Activated CD4-positive, alpha-beta T cell treated with anti-CD3 and anti-CD28 coated beads for 48 hours (primary cell): ENCODE results near the gene ZG16.
"Not testable (repeated sequence)": the region's sequence is repeated elsewhere in the genome, so short reads cannot be mapped to it uniquely, and the experiment has no call there.

Experiments
- DNase-seq: peaks from one replicate; pipeline ENCODE4 v3.0.0-alpha.2; 2020

The ZG16 gene, protein sequence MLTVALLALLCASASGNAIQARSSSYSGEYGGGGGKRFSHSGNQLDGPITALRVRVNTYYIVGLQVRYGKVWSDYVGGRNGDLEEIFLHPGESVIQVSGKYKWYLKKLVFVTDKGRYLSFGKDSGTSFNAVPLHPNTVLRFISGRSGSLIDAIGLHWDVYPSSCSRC

DNA sequence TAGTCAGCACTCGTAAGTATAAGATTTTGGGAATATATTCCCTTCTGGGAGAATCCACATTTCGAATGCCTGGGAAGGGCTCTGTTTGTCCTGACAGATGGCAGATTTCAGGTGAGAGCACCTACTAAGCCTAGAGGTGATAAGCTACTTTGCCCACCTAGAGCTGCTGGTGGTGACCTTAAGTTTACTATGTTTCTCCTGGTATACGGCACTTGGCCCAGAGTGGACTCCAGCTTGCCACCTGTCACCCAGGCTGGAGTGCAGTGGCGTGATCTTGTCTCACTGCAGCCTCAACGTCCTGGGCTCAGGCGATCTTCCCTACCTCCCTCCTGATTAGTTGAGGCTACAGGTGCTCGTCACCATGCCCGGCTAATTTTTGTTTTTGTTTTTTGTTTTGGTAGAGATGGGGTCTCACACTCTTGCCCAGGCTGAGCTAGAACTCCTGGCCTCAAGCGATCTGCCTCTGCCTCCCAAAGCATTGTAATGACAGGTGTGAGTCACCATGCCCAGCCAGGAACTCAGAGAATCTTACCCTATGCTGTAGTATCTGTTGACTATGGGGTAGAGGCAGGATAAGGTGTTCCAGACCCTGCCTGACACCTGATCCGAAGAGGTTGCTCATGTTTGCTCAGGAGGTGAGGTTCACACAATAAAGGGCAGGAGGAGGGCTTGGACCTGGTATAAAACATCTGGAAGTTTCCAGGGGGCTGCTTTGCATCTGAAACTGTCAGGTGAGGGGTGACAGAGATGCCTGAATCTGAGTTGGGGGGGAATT is at the start of gene ZG16:
Gene ZG16 (plus strand): TSS at position 681 of the 775 bp plus-strand sequence. CDS start 1,011 bp downstream, outside the sequence.
- no peak for DNase-seq

DNA sequence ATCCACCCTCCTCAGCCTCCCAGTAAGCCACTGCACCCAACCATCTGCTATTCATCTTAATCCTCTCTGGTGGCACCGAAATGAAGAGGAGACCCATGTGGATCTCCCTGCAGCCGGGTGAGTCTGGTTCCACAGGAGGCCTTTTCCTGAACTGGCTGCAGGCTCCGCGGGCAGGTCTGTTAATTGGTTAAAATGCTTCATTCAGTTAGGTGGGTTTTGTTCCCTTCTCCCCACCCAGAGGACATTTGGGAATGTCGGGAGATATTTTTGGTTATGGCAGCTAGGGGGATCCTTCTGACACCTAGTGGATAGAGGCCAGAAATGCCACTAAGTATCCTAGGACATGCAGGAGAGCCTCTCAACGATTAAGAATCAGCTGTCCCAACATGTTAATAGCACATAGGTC is 48.9 kb upstream of the ZG16 start:
- DNase-seq: no peak

DNA sequence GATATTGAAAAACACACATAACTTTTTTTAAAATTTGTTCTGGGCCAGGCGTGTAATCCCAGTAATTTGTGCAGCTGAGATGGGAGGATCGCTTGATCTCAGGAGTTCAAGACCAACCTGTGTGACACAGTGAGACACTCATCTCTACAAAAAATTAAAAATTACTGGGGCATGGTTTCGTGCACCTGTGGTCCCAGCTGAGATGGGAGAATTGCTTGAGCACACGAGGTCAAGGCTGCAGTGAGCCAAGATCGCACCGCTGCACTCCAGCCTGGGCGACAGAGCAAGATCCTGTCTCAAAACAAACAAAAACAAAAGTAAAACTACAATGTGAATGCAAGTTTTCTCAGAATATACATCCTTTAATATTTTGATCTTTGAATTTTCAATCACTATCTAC is 47.4 kb upstream of the ZG16 start:
- DNase-seq: no peak

DNA sequence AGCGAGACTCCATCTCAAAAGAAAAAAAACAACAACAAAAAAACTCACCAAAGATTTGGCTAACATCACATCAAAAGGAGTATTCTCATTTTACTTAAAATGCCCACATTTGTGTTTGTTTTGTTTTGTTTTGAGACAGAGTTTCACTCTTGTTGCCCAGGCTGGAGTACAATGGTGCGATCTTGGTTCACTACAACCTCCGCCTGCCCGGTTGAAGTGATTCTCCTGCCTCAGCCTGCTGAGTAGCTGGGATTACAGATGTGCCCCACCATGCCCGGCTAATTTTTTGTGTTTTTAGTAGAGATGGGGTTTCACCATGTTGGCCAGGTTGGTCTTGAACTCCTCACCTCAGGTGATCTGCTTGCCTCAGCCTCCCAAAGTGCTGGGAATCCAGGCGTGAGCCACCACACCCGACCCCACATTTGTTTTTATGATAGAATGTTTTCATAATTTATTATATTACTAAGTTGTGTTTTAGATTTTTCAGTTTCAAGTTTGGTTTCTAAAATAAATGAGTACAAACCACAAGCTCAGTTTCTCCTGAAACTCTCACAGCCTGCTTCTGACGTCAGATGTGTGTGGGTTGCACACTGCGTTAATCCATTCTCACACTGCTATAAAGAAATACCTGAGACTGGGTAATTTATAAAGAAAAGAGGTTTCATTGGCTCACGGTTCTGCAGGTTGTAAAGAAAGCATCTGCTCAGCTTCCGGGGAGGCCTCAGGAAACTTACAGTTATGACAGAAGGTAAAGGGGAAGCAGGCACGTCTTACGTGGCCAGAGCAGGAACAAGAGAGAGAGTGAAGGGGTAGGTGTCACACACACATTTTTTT is 46.1 kb upstream of the ZG16 start:
- DNase-seq: peak; percentile 89

DNA sequence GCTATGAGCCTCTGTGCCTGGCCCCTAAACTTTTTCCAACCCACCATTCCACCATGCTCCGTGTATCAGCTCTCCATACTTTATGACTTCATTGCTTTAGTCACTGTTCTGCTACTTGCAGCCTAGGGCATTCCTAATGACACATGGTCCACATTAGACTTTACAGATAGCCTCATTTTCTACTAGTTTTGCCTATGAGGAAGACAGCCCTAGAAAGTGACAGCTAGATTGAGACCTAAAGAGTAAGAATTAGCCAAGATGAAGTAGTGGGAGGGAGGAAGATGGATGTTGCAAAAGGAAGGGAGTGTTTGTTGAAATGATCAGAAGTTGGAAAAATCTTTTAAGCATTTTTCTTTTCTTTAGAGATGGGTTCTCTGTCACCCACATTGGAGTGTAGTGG is 43.3 kb upstream of the ZG16 start:
- DNase-seq: no peak

DNA sequence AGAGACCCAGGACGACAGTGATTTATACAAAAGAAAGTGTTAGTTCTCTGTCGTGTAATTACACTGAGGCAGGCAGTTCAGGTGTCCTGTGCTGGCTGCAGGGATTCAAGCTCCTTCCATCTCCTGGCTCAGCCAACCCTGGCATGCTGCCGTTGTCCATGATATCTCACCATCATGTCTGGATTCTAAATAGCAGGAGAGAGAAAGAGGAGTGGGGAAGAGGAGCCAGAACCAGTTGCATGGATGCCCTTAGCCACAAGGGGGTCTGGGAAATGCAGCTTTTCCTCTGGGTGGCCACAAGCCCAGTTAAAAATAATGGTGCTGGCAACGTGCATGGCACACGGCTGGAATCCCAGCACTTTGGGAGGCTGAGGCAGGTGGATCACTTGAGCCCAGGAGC is 41.9 kb upstream of the ZG16 start:
- DNase-seq: no peak

DNA sequence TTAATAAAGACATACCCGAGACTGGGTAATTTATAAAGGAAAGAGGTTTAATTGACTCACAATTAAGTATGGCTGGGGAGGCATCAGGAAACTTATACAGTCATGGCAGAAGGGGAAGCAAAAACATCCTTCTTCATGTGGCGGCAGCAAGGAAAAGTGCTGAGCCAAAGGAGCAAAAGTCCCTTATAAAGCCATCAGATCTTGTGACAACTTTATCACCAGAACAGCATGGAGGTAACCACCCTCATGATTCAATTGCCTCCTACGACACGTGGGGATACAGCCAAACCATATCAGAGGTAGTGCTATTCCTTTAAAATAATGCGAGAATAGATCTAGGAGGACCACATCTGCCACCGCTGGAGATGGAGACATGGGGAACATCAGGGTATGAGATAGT is 41.3 kb upstream of the ZG16 start:
- DNase-seq: no peak

DNA sequence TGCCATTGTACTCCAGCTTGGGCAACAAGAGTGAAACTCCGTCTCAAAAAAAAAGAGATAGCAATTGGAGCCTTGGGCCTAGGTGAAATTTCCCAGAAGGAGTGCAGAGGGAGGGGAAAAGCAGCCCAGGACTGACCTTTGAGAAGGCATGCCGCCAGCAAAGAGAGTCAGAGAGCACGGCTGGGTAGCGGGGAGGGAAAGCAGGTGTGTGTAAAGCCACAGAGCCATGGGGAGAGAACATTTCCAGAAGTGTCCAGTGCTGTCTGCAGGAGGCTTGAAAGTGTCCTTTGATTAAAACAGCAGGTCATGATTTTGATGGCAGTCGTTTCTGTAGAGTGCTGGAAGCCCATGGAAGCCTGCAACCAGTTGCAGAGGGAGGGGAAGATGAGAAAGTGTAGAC is 40.3 kb upstream of the ZG16 start:
- DNase-seq: no peak

DNA sequence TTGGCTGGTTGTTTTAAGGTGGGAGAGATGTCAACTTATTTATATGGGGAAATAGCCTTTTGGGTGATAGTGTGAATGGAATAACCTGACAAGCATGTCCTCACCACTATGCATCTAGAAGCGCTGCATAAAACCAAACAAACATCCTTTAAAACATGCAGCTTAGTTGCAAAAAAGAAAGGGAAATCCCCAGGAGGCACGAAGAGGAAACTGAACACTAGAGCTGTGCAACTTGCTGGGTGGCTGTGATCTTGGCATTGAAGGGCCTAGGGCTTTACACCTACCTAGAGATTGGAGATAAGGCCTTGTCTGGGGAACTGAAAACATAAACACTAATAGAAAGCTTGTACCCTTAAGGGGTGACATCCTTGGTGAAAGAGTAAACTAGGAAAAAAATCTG is 39.5 kb upstream of the ZG16 start:
- DNase-seq: peak; percentile 39

DNA sequence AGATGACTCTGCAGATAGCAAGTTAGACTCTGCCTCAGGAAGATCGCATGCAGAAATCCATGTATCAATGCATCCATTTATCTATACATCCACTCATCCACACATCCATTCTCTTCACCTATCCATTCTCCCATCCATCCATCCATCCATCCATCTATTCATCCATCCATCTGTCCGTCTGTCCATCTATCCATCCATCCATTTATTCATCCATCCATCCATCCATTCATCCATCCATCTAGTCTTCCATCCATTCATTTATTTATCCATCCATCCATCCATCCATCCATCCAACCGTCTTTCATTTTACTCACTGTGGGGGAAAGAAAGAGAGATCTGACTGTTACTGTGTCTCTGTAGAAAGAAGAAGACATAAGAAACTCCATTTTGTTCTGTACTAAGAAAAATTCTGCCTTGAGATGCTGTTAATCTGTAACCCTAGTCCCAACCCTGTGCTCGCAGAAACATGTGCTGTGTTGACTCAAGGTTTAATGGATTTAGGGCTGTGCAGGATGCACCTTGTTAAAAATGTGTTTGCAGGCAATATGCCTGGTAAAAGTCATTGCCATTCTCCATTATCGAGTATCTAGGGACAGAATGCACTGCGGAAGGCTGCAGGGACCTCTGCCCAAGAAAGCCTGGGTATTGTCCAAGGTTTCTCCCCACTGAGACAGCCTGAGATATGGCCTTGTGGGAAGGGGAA is 38.0 kb upstream of the ZG16 start:
- DNase-seq: not testable (repeated sequence)

DNA sequence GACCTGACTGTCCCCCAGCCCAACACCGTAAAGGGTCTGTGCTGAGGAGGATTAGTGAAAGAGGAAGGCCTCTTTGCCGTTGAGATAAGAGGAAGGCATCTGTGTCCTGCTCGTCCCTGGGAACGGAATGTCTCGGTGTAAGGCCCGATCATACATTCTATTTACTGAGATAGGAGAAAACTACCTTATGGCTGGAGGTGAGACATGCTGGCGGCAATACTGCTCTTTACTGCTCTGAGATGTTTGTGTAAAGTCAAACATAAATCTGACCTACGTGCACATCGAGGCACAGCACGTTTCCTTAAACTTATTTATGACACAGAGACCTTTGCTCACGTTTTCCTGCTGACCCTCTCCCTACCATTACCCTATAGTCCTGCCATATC is 37.4 kb upstream of the ZG16 start:
- not testable (repeated sequence) for DNase-seq

DNA sequence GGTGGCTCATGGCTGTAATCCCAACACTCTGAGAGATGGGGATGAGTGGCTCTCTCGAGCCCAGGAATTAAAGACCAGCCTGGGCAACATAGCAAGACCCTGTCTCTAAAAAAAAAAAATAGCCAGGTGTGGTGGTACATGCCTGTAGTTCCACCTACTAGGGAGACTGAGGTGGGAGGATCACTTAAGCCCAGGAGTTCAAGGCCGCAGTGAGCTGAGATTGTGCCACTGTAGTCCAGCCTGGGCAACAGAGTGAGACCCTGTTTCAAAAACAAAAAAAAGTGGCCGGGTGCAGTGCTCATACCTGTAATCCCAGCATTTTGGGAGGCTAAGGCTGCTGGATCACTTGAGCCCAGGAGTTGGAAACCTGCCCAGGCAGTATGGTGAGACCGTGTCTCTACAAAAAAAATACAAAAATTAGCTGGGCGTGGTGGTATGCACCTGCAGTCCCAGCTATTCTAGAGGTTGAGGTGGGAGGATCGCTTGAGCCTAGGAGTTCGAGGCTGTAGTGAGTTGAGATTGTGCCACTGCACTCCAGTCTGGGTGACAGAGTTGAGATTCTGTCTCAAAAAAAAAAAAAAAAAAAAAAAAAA is 35.3 kb upstream of the ZG16 start:
- DNase-seq: no peak

DNA sequence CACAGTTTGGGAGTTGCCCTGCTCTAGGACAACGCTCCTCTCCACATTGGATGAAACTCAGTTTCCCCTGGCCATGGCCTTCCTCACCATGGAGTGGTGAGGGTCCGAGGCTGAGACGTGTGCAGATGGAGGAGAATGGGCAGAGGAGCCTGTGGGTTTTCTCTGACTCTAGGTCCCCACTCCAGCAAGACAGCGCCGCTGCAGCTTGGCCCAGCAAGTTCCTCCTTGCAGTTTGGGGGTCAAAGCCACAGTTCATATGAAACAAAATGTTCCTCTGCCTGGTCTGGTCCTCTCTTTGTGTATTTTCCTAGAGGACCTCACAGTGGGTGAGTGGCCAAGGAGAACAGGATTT is 34.6 kb upstream of the ZG16 start:
- no peak for DNase-seq

DNA sequence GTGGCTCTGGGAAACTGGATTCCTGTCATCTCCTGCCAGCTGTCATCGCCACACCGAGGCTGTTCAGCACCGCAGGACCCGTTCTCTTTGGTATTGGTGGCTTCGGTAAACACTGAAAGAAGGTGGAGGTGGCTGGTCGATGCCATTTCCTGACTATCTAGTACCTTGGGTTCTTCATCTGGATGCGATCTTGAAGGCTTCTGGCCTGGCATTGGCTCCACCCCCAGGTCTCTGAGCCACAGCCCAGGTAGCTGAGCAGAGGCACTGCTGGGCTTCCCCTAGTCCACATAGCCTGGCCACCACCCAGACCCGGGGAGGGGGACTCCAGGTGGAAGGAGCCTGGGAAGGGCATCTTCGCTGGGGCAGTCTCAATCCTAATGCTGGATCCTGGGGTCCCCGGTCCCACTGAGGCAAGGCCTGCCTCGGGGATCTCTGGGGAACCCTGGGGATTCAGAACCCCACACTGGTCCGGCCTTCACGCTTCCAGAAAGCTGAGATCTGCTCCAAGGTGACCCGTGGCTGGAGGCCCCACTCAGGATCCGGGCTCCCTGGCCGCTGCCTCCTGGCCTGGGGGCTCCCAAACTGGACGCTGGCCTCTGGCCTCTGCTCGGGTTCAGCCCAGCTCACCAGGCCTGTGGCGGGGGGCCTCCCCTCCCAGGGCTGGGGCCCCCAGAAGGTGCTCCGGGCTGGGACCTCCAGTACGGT is 34.1 kb upstream of the ZG16 start:
- peak; percentile 46 for DNase-seq

DNA sequence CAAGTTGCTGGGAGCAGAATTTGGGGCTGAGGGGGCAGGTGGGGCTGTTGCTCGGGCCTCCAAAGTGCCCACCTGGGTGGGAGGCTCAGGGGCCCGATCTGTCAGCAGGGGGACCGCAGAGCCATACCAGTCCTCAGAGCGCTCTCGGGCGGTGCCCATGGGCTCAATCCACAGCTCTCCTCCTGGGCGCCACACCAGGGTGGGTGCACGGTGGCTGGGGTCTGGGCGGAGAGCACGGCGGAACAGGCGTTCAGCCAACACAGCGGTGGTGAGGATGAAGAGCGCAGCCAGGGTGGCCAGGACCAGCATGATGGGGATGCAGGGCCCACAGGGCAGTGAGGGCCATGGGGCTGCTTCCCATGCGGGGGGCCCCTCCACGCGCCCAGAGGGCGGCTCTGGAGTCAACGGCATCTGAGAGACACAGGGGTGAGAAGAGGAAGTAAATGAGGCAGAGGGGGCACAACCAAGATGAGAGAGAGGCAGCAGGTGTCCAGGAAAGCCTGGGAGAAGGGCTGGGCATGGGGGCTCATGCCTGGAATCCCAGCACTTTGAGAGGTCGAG is 33.4 kb upstream of the ZG16 start:
- peak; percentile 15 for DNase-seq

DNA sequence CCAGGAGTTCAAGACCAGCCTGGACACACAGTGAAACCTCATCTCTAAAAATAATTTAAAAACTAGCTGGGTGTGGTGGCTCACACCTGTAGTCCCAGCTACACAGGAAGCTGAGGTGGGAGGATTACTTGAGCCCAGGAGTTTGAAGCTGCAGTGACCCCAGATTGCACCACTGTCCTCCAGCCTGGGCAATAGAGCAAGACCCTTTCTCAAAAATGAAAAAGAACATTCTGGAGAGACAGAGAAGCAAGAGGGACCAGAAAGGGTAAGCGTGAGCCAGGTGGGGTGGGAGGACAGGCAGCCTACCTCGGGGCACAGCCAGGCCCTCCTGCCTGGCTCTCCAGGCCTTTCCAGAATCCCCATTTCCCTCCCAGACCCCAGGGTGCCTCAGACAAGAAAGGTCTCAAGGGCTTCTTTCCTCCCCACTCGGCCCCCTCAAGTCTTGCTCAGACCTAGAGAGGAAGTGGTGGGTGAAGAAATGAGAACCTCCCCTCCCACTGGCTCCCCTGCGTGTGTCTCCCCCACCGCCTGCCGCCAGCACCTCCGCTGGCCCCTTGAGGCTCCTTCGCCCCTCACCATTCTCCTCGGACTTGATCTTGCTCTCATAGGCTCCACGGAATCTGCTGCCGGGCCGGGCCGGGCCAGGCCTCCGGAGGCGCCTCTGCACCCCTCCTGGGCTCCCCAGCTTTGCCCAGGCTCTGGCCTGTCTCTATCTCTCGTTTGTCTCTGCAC is 32.8 kb upstream of the ZG16 start:
- peak; percentile 60 for DNase-seq

DNA sequence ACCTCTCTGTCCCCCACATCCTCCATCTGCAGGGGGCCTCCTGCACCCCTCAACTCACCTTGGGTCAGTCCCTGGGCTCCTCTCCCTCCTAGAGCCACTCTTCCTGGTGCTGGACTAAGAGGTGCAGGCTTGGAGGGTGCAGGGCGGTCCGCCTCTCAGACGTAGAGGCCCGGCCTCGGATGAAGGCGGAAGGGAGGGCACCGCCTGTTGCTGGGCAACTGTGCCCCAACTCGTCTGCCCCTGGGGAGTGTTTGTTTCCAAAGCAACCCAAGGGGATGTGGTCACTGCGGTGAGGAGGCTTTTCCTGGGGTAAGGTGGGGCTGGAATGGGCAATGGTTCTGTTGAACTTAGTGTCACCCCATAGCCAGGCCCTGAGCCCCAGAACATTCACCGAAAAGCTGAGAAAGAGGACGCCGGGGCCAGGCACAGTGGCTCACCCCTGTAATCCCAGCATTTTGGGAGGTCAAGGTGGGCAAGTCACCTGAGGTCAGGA is 32.2 kb upstream of the ZG16 start, which contains the start of gene C16orf54:
Gene C16orf54 (minus strand): TSS at position 138 of the 493 bp plus-strand sequence. CDS start 1,039 bp downstream, outside the sequence.
- peak; percentile 87 for DNase-seq

DNA sequence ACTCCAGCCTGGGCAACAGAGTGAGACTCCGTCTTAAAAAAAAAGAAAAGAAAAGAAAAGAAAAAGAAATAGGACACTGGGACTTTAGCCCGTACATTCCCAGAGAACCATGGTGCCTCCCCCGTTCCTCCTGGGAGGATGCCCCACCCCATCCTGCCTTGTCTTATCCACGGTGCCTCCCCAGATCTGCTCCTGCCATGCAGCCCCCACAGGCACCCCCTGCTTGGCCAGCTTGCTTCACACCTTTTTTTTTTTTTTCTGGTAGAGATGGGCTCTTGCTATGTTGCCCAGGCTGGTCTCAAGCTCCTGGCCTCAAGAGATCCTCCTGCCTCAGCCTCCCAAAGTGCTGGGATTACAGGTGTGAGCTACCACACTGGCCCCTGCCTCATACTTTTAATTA is 31.5 kb upstream of the ZG16 start:
- not testable (repeated sequence) for DNase-seq

DNA sequence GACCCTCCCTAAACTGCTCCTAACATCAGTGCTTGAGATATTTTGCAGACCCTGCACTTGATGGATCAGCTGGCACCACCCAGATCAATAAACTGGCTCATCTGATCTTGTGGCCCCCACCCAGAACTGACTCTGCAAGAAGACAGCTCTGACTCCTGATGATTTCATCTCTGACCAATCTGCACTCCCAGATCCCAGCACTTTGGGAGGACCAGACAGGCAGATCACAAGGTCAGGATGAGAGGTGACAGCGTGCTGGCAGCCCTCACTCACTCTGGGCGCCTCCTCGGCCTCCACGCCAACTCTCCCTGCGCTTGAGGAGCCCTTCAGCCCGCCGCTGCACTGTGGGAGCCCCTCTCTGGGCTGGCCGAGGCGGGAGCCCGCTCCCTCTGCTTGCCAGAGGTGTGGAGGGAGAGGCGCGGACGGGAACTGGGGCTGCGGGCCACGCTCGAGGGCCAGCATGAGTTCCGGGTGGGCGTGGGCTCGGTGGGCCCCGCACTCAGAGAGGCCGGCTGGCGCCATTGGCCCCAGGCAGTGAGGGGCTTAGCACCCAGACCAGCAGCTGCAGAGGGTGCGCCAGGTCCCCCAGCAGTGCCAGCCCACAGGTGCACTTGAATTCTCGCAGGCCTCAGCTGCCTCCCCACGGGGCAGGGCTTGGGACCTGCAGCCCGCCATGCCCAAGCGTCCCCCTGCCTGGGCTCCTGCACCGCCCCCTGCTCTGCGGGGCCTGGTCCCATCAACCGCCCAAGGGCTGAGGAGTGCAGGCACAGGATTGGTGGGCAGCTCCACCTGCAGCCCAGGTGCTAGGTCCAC is 29.9 kb upstream of the ZG16 start:
- DNase-seq: no peak

DNA sequence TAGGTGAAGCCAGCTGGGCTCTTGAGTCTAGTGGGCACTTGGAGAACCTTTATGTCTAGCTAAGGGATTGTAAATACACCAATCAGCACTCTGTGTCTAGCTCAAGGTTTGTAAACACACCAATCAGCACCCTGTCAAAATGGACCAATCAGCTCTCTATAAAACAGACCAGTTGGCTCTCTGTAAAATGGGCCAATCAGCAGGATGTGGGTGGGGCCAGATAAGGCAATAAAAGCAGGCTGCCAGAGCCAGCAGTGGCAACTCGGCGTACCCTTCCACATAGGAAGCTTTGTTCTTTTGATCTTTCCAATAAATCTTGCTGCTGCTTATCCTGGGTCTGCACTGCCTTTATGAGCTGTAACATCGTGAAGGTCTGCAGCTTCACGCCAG is 29.3 kb upstream of the ZG16 start:
- DNase-seq: peak; percentile 46
